Mammary epithelial cell (primary cell): ENCODE measurements around the gene RNF40.

ENCODE experiments used
- EZH2 ChIP-seq: IDR thresholded peaks from 2 replicates; pipeline ENCODE4 v1.6.1; 2012; ENCODE audit warnings: low read length, inconsistent platforms, borderline replicate concordance
- TF ChIP-seq, protein P1 (sequence below), 2 donors: IDR thresholded peaks in 1 of 2; conservative IDR thresholded peaks in 1 of 2; 2 replicates each; pipeline ENCODE4 v1.5.1; 2011 to 2012; ENCODE audit warnings: inconsistent platforms in 2 of 2, low read length in 2 of 2, mild to moderate bottlenecking in 2 of 2, control low read depth in 1 of 2, low read depth in 1 of 2; ENCODE audit not compliant: insufficient read depth in 1 of 2; ENCODE audit errors: extremely low read depth in 1 of 2

GRCh38 chr16:30784215-30784614, 22.1 kb downstream of the RNF40 start:
- TF ChIP-seq, protein P1, sequence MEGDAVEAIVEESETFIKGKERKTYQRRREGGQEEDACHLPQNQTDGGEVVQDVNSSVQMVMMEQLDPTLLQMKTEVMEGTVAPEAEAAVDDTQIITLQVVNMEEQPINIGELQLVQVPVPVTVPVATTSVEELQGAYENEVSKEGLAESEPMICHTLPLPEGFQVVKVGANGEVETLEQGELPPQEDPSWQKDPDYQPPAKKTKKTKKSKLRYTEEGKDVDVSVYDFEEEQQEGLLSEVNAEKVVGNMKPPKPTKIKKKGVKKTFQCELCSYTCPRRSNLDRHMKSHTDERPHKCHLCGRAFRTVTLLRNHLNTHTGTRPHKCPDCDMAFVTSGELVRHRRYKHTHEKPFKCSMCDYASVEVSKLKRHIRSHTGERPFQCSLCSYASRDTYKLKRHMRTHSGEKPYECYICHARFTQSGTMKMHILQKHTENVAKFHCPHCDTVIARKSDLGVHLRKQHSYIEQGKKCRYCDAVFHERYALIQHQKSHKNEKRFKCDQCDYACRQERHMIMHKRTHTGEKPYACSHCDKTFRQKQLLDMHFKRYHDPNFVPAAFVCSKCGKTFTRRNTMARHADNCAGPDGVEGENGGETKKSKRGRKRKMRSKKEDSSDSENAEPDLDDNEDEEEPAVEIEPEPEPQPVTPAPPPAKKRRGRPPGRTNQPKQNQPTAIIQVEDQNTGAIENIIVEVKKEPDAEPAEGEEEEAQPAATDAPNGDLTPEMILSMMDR (conservative IDR thresholded peaks at IDR 0.05 in 1 of 2, IDR thresholded peaks at IDR 0.05 in 1 of 2; ENCODE audit: extremely low read depth in 1 of 2, insufficient read depth in 1 of 2, low read depth in 1 of 2, low read length in 2 of 2) = no peak
- TF ChIP-seq EZH2 = no peak
